ENCODE data around the gene POLR1A. TPM values are rescaled to one million over a fixed set of nuclear protein-coding genes. Genes with fewer than 3 reads are reported as not detected.

Gene POLR1A
- total and polyA plus RNA-seq, 2 of the 13 experiments (the other 11 are each of a cell fraction or from before 2014, with no cell fraction given), result 7.2 to 39.9 TPM

- TF ChIP-seq ZNF318 (CRISPR knock-in tag; IDR thresholded peaks at IDR 0.05) (no peak), RAD51 (IDR thresholded peaks at IDR 0.05; ENCODE audit: borderline replicate concordance) (no peak), TIGD3 (CRISPR knock-in tag; IDR thresholded peaks at IDR 0.05; ENCODE audit: borderline replicate concordance) (no peak), NFKBIZ (CRISPR knock-in tag; IDR thresholded peaks at IDR 0.05) (0 out of 2 replicates have a peak, but pooled peaks have one; percentile 9), SRY (CRISPR knock-in tag; IDR thresholded peaks at IDR 0.05) (no peak), LBX2 (CRISPR knock-in tag; IDR thresholded peaks at IDR 0.05; ENCODE audit: borderline replicate concordance) (no peak), ZMAT3 (CRISPR knock-in tag; conservative IDR thresholded peaks at IDR 0.05) (no peak; the same call in 1 of the 2 replicates), HCFC1 (IDR thresholded peaks at IDR 0.05; ENCODE audit: low read depth, low read length) (peak; percentile 98), ZFP82 (CRISPR knock-in tag; IDR thresholded peaks at IDR 0.05; ENCODE audit: borderline replicate concordance) (0 out of 2 replicates have a peak, but pooled peaks have one; percentile 29), CEBPZ (IDR thresholded peaks at IDR 0.05; ENCODE audit: low read length) (no peak), YEATS2 (CRISPR knock-in tag; IDR thresholded peaks at IDR 0.05; ENCODE audit: borderline replicate concordance) (no peak), NONO (IDR thresholded peaks at IDR 0.05) (no peak), NONO (CRISPR knock-in tag; conservative IDR thresholded peaks at IDR 0.05) (no peak; the same call in none of the 2 replicates), ZSCAN20 (CRISPR knock-in tag; IDR thresholded peaks at IDR 0.05; ENCODE audit: borderline replicate concordance) (no peak), MTA1 (CRISPR knock-in tag; IDR thresholded peaks at IDR 0.05; ENCODE audit: borderline replicate concordance) (no peak), MAF1 (CRISPR knock-in tag; IDR thresholded peaks at IDR 0.05; ENCODE audit: borderline replicate concordance) (no peak)
Observed at GRCh38 chr2:86105252-86105968, at the start of gene POLR1A (continued).
